Upper lobe of right lung (tissue), 1 donor: ENCODE results near the gene ACTR1A. TPM values are rescaled to one million over a fixed set of nuclear protein-coding genes. Genes with fewer than 3 reads are reported as not detected.

Source experiments
- ATAC-seq: fragments of 200-7000 bp; cut with Tn5 transposase; one replicate; pipeline ENCODE4 v1.9.1; 2020; ENCODE audit warnings: mild to moderate bottlenecking, moderate library complexity
- DNase-seq: peaks from one replicate; pipeline ENCODE4 v3.0.0-alpha.2; 2020
- H3K27ac ChIP-seq: fragments of 200-600 bp; one replicate; pipeline ENCODE4 v1.8.0; 2022
- H3K27me3 ChIP-seq: fragments of 200-600 bp; one replicate; pipeline ENCODE4 v1.8.0; 2022; ENCODE audit warnings: mild to moderate bottlenecking
- H3K36me3 ChIP-seq: fragments of 200-600 bp; one replicate; pipeline ENCODE4 v1.8.0; 2022
- H3K4me1 ChIP-seq: fragments of 200-600 bp; one replicate; pipeline ENCODE4 v1.8.0; 2022
- H3K4me3 ChIP-seq: fragments of 200-600 bp; one replicate; pipeline ENCODE4 v1.8.0; 2022; ENCODE audit warnings: mild to moderate bottlenecking
- H3K9me3 ChIP-seq: fragments of 200-600 bp; one replicate; pipeline ENCODE4 v1.8.0; 2022
- CTCF ChIP-seq: fragments of 200-600 bp; IDR thresholded peaks from one replicate; pipeline ENCODE4 v1.8.0; 2022; ENCODE audit warnings: antibody characterized with exemption
- intact Hi-C: fragments of 100-400 bp; cut with DNase I; formaldehyde crosslinking; loops from one replicate; pipeline ENCODE4 v1.11.0; 2022
- total RNA-seq: library from RNA; stranded (reverse); fragmentation: NEBNext Ultra II Directional; extraction: Animal tissue kit (Norgen Biotek cat#: 25700); gene quantifications from one replicate; pipeline ENCODE4 v1.2.1, GENCODE V29; 2021
- donor health status: DM: no; HTN: yes; CAD: no; lungs with severe emphysema.

The ACTR1A gene
- total RNA-seq, 1 donor from 2014 or later: 92.5 TPM

GRCh38 chr10:102453502-102453901, 49.0 kb downstream of the ACTR1A start:
- H3K9me3 ChIP-seq: no peaks in the 10 kb centered on the region
- no peak overlapping the region for H3K4me3 ChIP-seq
- peaks cover 41% of the 10 kb centered on the region for H3K4me1 ChIP-seq
- ATAC-seq (no peak), DNase-seq (no peak)
- H3K27me3 ChIP-seq: no peaks in the 10 kb centered on the region
- intact Hi-C loops: no loop called here
- H3K27ac ChIP-seq: peak overlapping the region; percentile 83
- no peaks in the 10 kb centered on the region for H3K36me3 ChIP-seq
- TF ChIP-seq CTCF: no peak

GRCh38 chr10:102452672-102453340, 49.7 kb downstream of the ACTR1A start:
- peak; percentile 37 for ATAC-seq
- TF ChIP-seq CTCF: no peak
- no peaks in the 10 kb centered on the region for H3K36me3 ChIP-seq

GRCh38 chr10:102451105-102451969, 51.2 kb downstream of the ACTR1A start, which contains the start of gene C10orf95:
C10orf95 (minus strand) TSS chr10:102451543; CDS start chr10:102451093, 450 bp downstream.
- Histone ChIP-seq H3K9me3 (no peaks in the 10 kb centered on the region), H3K27me3 (no peaks in the 10 kb centered on the region), H3K4me3 (peak within 1 kb of the TSS; percentile 88), H3K4me1 (peaks cover 39% of the 10 kb centered on the region), H3K27ac (peak within 1 kb of the TSS; percentile 89), H3K36me3 (no peaks in the 10 kb centered on the region)
- ATAC-seq: peak; percentile 23
- no peak for TF ChIP-seq CTCF
- DNase-seq: peak; percentile 74
- intact Hi-C loops: no loop called here

More at GRCh38 chr10:102452672-102453340, 49.7 kb downstream of the ACTR1A start:
- Histone ChIP-seq H3K4me3 (no peak overlapping the region), H3K4me1 (peaks cover 41% of the 10 kb centered on the region), H3K27ac (peak overlapping the region; percentile 83), H3K27me3 (no peaks in the 10 kb centered on the region), H3K9me3 (no peaks in the 10 kb centered on the region)
- no peak for DNase-seq
- intact Hi-C loops: no loop called here

- no peak for TF ChIP-seq CTCF
- Histone ChIP-seq H3K27me3 (no peaks in the 10 kb centered on the region), H3K27ac (peak overlapping the region; percentile 89), H3K4me3 (peak overlapping the region; percentile 88), H3K9me3 (no peaks in the 10 kb centered on the region), H3K4me1 (peaks cover 32% of the 10 kb centered on the region), H3K36me3 (no peaks in the 10 kb centered on the region)
- ATAC-seq (peak; percentile 92), DNase-seq (peak; percentile 95)
- intact Hi-C loops: no loop called here
Measured at GRCh38 chr10:102450374-102451104, 52.0 kb downstream of the ACTR1A start.

GRCh38 chr10:102450124-102450373, 52.5 kb downstream of the ACTR1A start:
- H3K27ac ChIP-seq: peak overlapping the region; percentile 89
- ATAC-seq: no peak

More at GRCh38 chr10:102450124-102450373, 52.5 kb downstream of the ACTR1A start:
- Histone ChIP-seq H3K9me3 (no peaks in the 10 kb centered on the region), H3K36me3 (no peaks in the 10 kb centered on the region), H3K4me1 (peaks cover 30% of the 10 kb centered on the region), H3K27me3 (no peaks in the 10 kb centered on the region), H3K4me3 (peak overlapping the region; percentile 88)
- DNase-seq: no peak
- no peak for TF ChIP-seq CTCF
- intact Hi-C loops: no loop called here
